Neural cell (in vitro differentiated cells): ENCODE results near the gene TYW1B.
"Not testable (repeated sequence)": the region's sequence is repeated elsewhere in the genome, so short reads cannot be mapped to it uniquely, and the experiment has no call there.

ENCODE experiments used
- CTCF ChIP-seq: fragments of 450-650 bp; IDR thresholded peaks from 2 replicates; pipeline ENCODE4 v1.5.1; 2014; ENCODE audit warnings: antibody characterized with exemption, mild to moderate bottlenecking, moderate library complexity; ENCODE audit not compliant: poor library complexity, severe bottlenecking
- EZH2 ChIP-seq: fragments of 200-600, 300-800 bp; shearing (Covaris generic), sonication (generic); IDR thresholded peaks from 2 replicates; pipeline ENCODE4 v1.6.1; 2014; ENCODE audit warnings: antibody characterized with exemption, low read length, borderline replicate concordance, mild to moderate bottlenecking; ENCODE audit not compliant: insufficient read depth, poor library complexity, severe bottlenecking

GRCh38 chr7:72858846-72859400 lies 30.9 kb upstream of the TYW1B start:
- not testable (repeated sequence) for TF ChIP-seq CTCF, EZH2
